GM18909 (cell line): Measurements from ENCODE around the gene TPPP.
A peak's percentile ranks its signal among the peaks of the same experiment; 100 is the strongest.
"Not testable (repeated sequence)": the region's sequence is repeated elsewhere in the genome, so short reads cannot be mapped to it uniquely, and the experiment has no call there.

Experiments
- ATAC-seq: cut with Tn5 transposase; IDR thresholded peaks from one replicate; pipeline ENCODE4 v1.9.1; 2021; ENCODE audit warnings: mild to moderate bottlenecking; ENCODE audit not compliant: unreplicated experiment, poor library complexity

The TPPP gene

DNA sequence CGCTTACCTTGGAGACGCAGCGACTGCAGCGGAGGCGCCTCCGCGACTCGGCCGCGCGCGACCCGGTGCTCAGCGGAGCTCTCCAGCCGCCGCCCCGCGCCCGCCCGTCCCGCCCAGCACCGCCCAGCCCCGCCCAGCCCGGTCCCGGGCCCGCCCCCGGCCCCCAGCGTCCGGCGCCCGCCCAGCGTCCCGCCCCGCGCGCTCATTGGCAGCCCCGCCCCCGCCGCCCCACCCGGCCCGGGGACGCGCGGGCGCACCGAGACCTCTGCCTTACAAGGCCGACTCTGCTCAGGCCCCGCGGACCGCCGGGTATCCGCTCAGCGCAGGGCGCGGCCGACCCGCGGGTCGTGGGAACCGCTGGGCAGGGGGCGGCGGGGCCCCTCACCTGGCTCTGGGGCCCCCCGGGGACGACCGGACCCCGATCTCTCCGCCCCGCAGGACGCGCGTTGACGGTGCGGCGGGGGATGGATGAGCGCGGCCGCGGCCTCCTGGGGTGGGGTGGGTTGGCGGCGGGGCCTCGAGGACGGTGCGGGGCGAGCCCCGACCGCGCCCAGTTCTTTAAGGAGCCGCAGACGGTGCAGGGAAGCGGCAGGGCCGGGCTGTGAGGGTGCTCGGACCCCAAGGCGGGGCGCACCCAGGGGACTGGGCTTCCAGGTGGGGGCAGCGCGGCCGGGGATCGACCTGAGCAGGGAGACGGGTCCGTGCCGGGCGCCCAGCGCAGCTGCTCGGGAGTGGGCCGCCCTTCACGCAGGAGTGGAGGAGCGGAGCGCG, at the start of gene TPPP:
Gene TPPP (minus strand): TSS at position 82 of the 771 bp plus-strand sequence. CDS start 15,292 bp downstream, outside the sequence.
- peak; percentile 73 for ATAC-seq

DNA sequence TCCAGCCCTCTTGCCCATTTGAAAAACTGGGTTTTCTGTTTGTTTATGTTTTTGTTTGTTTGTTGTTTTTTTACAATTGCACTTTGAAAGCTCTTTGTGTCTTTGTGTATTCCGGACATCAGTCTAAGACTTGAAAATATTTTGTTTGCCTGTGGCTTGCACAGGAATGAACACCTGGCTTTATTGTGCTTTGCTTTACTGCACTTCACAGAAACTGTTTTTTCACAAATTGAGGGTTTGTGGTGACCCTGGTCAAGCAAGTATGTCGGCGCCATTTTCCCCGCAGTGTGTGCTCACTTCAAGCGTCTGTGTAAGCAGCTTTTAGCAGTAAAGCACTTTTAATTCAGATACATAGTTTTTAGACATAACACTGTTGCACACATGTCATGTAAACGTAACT, 49.1 kb upstream of the TPPP start:
- not testable (repeated sequence) for ATAC-seq

DNA sequence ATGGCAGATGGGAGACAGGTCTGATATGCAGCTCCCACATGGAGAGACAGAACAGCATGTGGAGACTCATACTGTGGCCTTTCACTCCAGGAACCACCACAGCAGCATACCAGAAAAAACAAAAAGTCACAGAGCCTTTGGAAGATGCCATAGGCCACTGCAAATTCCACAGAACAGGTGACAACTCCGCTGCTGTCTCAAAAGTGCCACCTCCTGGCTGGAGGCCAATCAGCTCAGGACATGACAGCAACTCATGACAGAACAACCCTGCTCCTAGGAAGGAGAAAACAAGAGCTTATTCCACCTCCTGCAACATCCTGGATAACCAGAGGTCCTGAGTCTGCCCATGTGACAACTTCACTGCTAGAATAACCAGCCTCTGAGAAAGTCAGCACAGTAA, 41.0 kb upstream of the TPPP start:
- not testable (repeated sequence) for ATAC-seq

DNA sequence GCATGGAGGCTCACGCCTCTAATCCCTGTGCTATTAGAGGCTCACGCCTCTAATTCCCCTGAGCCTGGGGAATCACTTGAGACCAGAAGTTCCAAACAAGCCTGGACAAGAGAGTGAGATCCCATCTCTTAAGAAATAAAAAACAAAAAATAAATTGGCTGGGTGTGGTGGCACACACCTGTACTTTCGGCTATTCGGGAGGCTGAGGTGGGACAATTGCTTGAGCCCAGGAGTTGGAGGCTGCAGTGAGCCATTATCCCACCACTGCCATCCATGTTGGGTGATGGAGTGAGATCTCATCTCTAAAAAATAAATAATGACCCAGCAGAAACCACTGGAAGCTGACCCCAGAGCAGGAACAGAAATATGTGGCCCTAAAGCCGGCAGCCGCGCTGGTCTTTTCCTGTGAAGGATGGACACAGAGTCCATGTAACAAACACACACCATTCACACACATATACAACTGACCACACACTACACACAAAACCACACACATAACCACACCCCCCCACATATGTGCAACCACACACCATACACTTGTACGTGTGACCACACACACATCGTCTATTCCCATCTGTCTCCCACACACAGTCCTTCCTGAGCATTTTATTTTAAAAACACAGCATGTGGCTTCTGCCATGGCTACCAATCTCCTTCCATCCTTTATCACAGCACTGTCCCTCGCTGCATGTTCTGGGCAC, 39.8 kb upstream of the TPPP start:
- not testable (repeated sequence) for ATAC-seq

DNA sequence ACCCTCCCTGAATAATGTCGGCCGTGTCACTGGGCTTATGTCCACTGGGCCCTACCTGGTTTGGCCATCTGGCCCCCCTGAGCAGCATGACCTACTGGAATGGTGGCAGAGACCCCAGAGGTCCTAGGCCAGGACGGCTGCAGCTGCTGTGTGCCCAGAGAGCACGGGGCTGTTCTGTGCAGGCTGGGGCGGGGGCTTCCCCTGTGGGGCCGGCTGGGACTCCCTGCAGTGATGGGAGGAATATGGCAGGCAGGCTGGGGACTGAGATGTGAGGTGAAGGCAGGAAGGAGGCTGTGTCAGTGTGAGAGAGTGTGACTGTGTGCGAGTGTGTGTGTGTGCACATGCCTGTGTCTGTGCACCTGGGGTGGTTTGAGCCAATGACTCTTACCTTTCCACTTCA, 36.1 kb upstream of the TPPP start:
- ATAC-seq, result not testable (repeated sequence)

DNA sequence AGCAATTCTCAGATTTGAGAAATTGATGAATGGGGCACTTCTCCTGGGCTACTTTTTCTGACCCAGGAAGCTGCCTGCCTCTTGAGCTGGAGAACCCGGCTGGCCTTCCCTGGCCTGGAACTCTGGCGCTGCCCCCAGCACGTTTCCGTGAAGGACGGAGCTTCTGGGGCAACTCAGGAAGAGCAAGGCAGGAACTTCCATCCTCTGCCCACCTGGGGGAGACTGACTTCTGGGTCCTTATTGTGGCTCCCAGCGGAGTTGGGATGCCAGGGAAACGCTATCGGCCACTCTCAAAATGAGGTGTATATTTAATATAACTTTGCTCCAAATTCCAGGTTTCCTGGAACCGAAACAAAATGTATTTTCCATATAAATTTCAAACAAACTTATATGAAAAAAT, 33.9 kb upstream of the TPPP start:
- not testable (repeated sequence) for ATAC-seq

DNA sequence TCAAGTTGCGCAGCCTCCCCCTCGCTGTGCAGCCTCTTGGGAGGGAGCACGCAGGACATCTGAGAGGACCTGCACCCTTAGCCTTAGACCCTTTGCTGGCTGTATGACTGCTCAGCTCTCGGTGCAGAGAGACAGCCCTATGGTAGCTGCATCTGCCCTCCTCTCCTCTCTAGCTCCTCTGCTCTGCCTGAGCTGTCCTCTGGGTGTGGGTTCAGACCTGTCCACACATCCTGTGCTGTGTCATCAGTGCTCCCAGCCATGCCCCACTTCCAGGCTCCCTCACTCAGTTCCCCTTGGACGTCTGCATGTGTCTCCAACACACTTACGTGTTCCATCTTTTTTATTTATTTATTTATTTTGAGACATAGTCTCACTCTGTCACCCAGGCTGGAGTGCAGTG, 30.7 kb upstream of the TPPP start:
- ATAC-seq, result not testable (repeated sequence)

DNA sequence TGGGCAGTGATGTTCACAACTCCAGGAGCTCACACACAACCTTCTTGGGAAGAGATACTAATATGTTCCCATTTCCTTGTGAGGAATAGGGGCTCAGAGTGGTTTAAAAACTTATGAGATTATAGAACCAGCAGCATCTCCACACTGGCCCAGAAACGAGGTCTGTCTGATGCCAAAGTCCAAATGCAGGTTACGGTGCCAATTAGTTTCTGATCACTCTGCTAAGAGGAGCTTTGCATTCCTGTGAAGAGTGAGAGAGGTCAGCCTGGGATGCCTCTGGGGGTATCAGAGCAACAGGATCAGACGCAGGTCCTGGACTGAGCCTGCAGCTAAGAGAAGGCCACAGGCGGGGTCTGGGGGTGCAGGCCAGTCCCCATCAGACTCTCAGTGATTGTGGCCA, 30.2 kb upstream of the TPPP start:
- ATAC-seq, result not testable (repeated sequence)

DNA sequence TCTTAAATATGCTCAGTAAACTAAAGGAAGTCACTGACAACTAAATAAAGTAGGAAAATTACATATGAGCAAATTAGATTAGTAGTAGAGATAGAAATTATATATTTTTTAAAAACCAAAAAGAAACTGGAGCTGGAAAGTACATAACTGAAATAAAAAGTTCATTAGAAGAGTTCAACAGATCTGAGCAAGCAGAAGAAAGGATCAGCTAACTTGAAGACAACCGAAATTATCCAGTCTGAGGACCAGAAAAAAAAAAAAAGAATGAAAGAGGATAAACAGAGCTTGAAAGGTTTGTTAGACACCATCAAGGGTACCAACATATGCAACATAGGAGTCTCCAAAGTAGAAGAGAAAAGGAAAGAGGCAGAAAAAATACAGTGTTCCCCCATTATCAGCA, 26.2 kb upstream of the TPPP start:
- not testable (repeated sequence) for ATAC-seq

DNA sequence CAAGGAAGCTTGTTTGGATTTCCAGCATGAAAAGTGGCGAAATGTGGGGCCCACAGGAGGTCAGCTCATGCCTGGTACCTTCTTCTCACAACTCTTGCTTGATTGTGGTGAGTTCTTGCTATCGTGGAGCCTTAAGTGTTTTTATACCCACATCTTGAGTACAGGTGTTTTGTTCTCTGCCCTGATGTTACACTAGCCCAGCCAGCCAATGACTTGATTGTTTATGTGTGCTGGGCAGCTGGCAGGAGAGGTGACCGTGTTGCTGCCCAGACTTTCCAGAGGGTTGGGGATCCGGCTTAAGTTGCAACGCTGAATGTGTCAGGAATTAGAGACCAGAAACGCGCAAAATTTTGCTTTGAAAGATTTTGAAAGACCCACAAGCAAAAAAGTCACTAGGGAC, 24.0 kb upstream of the TPPP start:
- ATAC-seq, result no peak

DNA sequence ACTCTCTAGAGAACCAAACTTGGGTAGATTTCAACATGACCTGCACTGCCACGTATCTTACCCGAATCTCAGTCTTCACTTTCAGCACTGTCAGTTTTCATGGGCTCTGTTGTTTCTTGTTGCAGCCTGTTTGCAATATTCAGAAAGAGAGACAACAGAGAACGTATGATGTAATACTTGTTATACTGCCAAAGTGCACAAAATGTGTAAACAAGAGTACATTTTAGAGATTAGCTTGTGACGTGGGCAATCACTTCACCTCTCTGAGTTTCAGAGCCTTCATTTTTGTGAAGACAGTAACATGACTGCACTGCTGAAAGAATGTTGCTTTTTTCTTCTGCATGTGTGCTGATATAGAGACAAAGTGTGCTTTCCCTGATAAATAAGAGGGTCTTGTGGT, 23.6 kb upstream of the TPPP start:
- not testable (repeated sequence) for ATAC-seq

DNA sequence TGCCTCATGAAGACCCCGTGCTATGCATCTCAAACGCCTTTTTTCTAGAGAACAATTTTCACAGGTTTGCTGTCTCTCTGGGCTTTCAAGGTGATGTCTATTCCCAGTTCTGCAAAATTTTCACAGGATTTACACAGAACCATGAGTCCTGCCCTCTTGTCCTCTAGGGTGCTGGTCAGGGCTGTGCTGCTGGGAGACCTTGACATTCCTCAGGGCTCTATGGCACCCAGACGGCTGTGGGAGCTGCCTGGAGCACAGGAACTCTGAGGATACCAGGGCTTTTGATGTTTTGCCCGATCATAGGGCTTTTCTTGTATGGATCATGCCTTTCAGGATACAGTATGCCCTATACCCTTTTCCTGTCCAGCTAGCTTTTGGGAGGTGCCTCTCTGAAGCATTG, 22.5 kb upstream of the TPPP start:
- ATAC-seq, result not testable (repeated sequence)

DNA sequence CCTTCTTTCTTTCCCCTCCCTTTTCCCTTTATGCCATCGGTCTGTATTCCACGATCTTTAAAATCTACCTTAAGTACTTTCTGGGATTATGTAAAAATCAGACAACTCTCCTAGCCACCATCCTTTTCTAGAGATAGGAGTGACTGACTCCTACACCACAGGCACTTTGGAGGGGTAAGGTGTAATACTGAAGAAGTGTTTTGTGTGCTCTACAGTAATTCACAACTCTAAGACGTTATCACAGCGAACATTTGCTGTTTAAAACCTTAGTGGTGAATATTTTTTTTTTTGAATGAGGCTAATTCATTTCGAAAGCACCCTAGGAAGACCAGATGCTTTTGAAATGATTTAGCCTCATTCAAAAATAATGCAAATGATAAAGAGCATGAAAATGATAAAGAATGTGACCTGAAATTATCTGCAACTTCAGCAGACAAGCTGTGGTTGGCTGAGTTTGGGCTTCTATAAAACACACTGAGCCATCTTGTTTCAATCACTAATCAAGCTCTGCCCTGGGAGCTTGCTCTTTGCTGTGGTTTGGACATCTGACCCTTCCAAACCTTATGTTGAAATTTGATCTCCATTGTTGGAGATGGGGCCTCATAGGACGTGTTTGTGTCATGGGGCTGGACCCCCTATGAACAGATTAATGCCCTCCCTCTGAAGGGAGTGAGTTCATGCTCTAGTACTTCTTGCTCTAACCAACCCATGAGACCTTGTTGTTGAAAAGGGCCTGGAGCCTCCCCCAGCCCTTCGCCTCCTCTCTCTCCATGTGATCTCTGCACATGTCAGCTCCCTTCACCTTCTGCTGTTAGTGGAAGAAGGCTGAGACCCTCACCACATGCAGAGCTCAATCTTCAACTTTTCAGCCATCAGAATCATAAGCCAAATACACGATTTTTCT, 21.3 kb upstream of the TPPP start:
- not testable (repeated sequence) for ATAC-seq

DNA sequence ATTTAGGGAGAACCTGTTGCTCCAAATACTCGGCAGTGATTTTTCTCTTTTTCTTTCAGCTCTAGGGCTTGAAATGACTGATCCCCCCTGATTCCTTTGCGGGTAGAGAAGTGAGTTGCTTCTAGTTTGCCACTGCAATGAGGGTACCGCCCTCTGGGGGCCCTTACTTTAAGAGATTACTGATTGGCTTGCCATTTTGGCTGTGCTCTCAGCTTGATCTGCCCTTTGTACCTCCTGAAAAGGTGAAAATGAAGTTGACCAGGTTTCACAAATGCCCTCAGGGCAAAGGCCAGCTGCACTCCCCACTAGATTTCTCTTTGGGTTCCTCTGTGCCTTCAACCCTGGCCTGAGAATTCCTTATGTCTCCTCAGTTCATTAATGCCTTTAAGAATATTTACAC, 20.5 kb upstream of the TPPP start:
- ATAC-seq, result not testable (repeated sequence)

DNA sequence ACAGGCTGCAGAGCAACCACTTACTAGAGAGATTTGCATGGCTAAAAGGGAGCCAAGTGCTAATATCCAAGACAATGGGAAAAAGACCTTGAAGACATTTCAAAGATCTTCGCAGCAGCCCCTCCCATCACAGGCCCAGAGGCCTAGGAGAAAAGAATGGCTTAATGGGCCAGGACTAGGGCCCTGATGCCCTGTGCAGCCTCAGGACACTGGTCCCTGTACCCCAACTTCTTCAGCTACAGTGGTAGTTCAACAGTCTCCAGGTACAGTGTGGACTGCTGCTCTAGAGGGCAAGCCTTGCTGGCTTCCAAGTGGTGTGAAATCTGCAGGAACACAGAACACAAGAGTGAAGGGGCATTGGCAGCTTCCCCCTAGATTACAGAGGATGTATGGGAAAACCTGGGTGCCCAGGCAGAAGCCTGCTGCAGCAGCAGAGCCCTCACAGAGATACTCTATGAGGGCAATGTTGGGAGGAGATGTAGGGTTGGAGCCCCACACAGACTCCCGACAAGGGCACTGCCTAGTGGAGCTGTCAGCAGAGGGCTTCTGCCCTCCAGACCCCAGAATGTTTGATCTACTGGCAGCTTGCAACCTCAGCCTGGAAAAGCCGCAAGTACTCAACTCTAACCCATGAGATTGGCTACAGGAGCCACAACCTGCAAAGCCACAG, 15.8 kb upstream of the TPPP start:
- not testable (repeated sequence) for ATAC-seq

DNA sequence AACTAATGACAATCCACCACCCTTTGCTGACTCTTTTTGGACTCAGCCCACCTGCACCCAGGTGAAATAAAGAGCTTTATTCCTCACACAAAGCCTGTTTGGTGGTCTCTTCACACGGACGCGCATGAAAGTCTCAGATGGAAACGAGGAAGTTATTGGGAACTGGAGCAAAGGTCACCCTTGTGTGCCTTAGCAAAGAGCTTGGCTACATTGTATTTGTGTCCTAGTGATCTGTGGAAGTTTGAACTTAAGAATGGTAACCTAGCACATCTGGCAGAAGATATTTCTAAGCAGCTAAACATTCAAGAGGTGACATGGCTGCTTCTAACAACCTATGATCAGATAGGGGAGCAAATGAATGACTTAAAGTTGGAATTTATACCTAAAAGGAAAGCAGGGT, 15.2 kb upstream of the TPPP start:
- not testable (repeated sequence) for ATAC-seq

DNA sequence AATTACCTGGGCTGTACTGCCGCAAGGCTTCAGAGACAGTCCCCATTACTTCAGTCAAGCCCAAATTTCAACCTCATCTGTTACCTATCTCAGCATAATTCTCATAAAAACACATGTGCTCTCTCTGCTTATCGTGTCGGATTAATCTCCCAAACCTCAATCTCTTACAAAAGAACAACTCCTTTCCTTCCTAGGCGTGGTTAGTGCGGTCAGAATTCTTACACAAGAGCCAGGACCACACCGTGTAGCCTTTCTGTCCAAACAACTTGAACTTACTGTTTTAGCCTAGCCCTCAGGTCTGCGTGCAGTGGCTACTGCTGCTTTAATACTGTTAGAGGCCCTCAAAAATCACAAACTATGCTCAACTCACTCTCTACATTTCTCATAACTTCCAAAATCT, 13.0 kb upstream of the TPPP start:
- ATAC-seq, result not testable (repeated sequence)

DNA sequence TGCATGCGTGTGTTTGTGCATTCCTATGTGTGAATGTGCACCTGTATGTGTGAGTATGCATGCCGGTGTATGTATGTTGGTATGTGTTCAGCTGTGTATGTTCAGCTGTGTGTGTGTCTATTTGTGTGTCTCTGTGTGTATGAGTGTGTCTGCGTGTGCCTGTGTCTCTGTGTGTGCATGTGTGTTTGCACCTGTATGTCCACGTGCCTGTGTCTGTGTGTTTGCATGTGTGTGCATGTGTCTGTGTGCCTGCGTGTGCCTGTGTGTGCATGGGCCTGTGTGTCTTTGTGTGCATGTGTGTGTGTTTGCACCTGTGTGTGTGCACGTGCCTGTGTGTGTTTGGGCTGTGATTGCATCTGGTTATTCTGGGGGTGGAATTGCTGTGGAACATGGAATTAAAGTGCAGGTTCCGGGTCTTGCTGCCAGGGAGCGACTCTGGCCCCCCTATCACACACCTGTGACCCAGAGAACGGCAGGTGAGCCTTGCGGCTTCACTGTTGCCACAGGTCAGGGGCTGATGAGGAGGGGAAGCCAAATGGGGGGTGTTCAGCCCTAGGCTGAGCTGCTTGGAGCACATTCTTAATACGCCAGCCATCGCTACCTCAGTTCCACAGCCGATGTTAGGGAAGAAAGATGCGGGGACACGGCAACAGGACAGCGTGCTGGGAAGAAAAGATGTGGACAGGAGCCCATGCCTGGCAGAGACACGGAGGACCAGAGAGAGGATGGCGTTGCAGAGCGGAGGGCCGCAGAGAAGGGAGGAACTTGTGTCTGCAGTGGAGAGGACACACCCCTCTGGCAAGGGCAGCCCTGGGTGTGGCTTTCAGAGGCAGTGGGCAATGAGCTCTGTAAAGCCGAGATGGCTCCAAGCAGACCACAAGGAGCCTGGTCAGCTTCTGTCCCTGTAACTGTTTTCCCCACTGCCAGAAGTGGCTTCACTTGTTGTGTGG, 3.9 kb upstream of the TPPP start:
- ATAC-seq, result not testable (repeated sequence)

DNA sequence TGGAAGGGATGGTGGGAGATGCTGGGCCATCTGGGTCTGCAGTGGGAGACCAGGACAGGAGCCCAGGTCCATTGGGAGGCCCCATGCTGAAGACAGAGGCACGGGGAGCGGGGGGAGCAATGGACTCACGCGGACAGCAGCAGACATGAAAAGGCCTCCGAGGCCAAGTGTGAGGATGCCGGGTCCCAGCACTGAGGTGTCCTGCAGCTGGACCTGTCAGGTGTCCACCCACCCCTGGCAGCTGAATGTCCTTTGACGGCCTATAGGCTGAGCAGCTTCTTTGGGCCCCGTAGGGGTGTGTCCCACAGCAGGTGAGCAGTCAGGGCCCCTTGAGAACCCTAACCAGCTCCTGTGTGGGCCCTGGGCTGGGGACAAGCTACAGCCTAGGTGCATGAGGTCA, 3.0 kb upstream of the TPPP start:
- ATAC-seq, result not testable (repeated sequence)
